ENCODE data around the gene MMP15. TPM values are rescaled to one million over a fixed set of nuclear protein-coding genes. Genes with fewer than 3 reads are reported as not detected.

The MMP15 gene
- total and polyA plus RNA-seq, 2 of the 13 experiments (the other 11 are each of a cell fraction or from before 2014, with no cell fraction given) = 35.2 to 44.9 TPM

DNA sequence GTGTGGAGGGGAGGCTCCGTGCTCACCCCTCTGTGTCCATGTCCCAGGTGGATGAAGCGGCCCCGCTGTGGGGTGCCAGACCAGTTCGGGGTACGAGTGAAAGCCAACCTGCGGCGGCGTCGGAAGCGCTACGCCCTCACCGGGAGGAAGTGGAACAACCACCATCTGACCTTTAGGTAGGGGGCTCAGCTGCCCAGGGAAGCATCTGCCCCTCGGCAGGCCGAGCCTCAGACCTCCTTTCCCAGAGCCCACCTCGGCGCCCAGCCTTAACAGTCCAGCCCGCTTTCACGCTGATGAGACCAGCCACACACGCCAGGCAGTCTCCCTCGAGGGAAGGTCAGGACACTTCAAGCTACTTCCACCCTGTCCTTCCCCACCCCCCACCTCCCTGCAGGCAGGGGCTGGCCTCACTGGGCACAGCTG is 12.7 kb downstream of the MMP15 start:
- BruUV-seq (replicated peaks) = no TSS peak
- Histone ChIP-seq H3K9ac (ENCODE audit: insufficient read depth, low read depth, low read length) (no peak overlapping the region), H3K27ac (ENCODE audit: extremely low read length, insufficient read depth, low read length) (no peak overlapping the region), H3K4me3 (replicated peaks in 1 of 3; ENCODE audit: insufficient read depth in 1 of 3, low read depth in 2 of 3, low read length in 3 of 3) (no peak overlapping the region), H3K27me3 (ENCODE audit: control insufficient read depth in 1 of 2, insufficient read depth in 2 of 2, low read length in 2 of 2) (no peaks in the 10 kb centered on the region), H2AFZ (ENCODE audit: low read length) (no peak overlapping the region), H3K79me2 (ENCODE audit: insufficient read depth, low read length) (no peaks in the 10 kb centered on the region), H4K20me1 (ENCODE audit: insufficient read depth, low read length) (peaks cover 1% of the 10 kb centered on the region; the same call in 1 of the 2 replicates), H3K9me3 (ENCODE audit: low read length) (no peaks in the 10 kb centered on the region), H3K4me2 (ENCODE audit: low read depth, low read length) (no peak overlapping the region), H3K4me1 (ENCODE audit: insufficient read depth, low read length) (peaks cover 2% of the 10 kb centered on the region), H3K36me3 (replicated peaks in 1 of 2; ENCODE audit: control insufficient read depth in 1 of 2, insufficient read depth in 2 of 2, low read length in 2 of 2) (peaks cover 41 to 59% of the 10 kb centered on the region in 2 experiments)
- ATAC-seq (no peak), FAIRE-seq (no peak), DNase-seq (ENCODE audit: low spot score) (no peak)
- 0 out of 2 replicates have a peak, but pooled peaks have one; percentile 38 for TF ChIP-seq MTA1 (CRISPR knock-in tag; IDR thresholded peaks at IDR 0.05; ENCODE audit: borderline replicate concordance)
- peak; percentile 66 for TF ChIP-seq AGO2 (optimal IDR thresholded peaks at IDR 0.05; ENCODE audit: low read depth, low read length)
- TF ChIP-seq, protein P1, sequence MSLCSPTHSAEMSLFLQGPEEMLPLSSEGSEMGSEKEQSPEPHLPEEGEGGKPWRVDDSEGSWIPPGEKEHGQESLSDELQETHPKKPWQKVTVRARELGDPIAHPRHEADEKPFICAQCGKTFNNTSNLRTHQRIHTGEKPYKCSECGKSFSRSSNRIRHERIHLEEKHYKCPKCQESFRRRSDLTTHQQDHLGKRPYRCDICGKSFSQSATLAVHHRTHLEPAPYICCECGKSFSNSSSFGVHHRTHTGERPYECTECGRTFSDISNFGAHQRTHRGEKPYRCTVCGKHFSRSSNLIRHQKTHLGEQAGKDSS (CRISPR knock-in tag; IDR thresholded peaks at IDR 0.05; ENCODE audit: borderline replicate concordance, low read depth) = no peak
- CTCF ChIA-PET (ENCODE audit: low intra/inter-chr PET ratio, low total read pairs) = no interaction called here
- 96% methylated on average over 20 of the region's 20 CpGs for WGBS (ENCODE audit: low lambda C conversion rate)
- POLR2A ChIA-PET = interaction anchor here (1.0 kb wide), 1 partner anchor 91 kb away, joined by 3 read pairs; the partner anchor contains the start of gene CFAP20
- intact Hi-C loops (cut with micrococcal nuclease; ENCODE audit: unreplicated experiment) (no loop called here), in situ Hi-C loops (cut with HindIII; ENCODE audit: extremely low pct_ligation_motif_present, low pct_unique_long_range_greater_than_20kb) (no loop called here)

DNA sequence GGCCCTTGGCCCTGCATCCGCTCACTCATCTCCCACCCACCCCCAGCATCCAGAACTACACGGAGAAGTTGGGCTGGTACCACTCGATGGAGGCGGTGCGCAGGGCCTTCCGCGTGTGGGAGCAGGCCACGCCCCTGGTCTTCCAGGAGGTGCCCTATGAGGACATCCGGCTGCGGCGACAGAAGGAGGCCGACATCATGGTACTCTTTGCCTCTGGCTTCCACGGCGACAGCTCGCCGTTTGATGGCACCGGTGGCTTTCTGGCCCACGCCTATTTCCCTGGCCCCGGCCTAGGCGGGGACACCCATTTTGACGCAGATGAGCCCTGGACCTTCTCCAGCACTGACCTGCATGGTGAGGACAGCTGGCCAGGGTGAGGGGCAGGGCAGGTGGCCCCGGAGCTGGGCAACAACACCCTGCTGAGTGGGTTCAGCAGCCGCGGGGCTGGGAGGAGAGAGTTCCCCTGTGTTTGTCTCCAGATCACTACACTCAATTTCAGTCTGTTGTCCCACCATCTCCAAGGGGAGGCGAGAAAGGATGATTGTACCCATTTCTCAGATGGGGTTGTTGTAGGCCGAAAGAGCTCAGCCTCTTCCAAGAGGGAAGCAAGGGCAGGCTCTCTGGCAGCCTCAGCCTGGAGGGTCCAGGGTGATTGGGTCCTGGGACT is 14.4 kb downstream of the MMP15 start:
- CTCF ChIA-PET (ENCODE audit: low intra/inter-chr PET ratio, low total read pairs) = no interaction called here

More for the DNA sequence above, 14.4 kb downstream of the MMP15 start:
- BruUV-seq (replicated peaks) = no TSS peak
- FAIRE-seq = no peak
- Histone ChIP-seq H3K27ac (ENCODE audit: extremely low read length, insufficient read depth, low read length) (no peak overlapping the region), H4K20me1 (ENCODE audit: insufficient read depth, low read length) (no peaks in the 10 kb centered on the region; the same call in 1 of the 2 replicates), H2AFZ (ENCODE audit: low read length) (no peak overlapping the region), H3K79me2 (ENCODE audit: insufficient read depth, low read length) (no peaks in the 10 kb centered on the region), H3K4me3 (replicated peaks in 1 of 3; ENCODE audit: insufficient read depth in 1 of 3, low read depth in 2 of 3, low read length in 3 of 3) (no peak overlapping the region), H3K9ac (ENCODE audit: insufficient read depth, low read depth, low read length) (no peak overlapping the region), H3K36me3 (replicated peaks in 1 of 2; ENCODE audit: control insufficient read depth in 1 of 2, insufficient read depth in 2 of 2, low read length in 2 of 2) (peaks cover 49 to 70% of the 10 kb centered on the region in 2 experiments), H3K9me3 (ENCODE audit: low read length) (no peaks in the 10 kb centered on the region), H3K27me3 (ENCODE audit: control insufficient read depth in 1 of 2, insufficient read depth in 2 of 2, low read length in 2 of 2) (no peaks in the 10 kb centered on the region), H3K4me2 (ENCODE audit: low read depth, low read length) (no peak overlapping the region), H3K4me1 (ENCODE audit: insufficient read depth, low read length) (no peaks in the 10 kb centered on the region)
- ATAC-seq = no peak
- in situ Hi-C loops (cut with HindIII; ENCODE audit: extremely low pct_ligation_motif_present, low pct_unique_long_range_greater_than_20kb) (no loop called here), intact Hi-C loops (cut with micrococcal nuclease; ENCODE audit: unreplicated experiment) (no loop called here)
- no peak for DNase-seq (ENCODE audit: low spot score)
- WGBS (ENCODE audit: low lambda C conversion rate) = 97% methylated on average over 25 of the region's 26 CpGs
- POLR2A ChIA-PET = no interaction called here
- peak; percentile 70 for TF ChIP-seq ZNF629 (CRISPR knock-in tag; conservative IDR thresholded peaks at IDR 0.05)
- no peak for TF ChIP-seq ZNF652 (CRISPR knock-in tag; IDR thresholded peaks at IDR 0.05; ENCODE audit: borderline replicate concordance, low read depth)
- TF ChIP-seq, protein P2, sequence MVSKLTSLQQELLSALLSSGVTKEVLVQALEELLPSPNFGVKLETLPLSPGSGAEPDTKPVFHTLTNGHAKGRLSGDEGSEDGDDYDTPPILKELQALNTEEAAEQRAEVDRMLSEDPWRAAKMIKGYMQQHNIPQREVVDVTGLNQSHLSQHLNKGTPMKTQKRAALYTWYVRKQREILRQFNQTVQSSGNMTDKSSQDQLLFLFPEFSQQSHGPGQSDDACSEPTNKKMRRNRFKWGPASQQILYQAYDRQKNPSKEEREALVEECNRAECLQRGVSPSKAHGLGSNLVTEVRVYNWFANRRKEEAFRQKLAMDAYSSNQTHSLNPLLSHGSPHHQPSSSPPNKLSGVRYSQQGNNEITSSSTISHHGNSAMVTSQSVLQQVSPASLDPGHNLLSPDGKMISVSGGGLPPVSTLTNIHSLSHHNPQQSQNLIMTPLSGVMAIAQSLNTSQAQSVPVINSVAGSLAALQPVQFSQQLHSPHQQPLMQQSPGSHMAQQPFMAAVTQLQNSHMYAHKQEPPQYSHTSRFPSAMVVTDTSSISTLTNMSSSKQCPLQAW (CRISPR knock-in tag; IDR thresholded peaks at IDR 0.05) = no peak
- TF ChIP-seq ZNF577 (CRISPR knock-in tag; IDR thresholded peaks at IDR 0.05; ENCODE audit: borderline replicate concordance, low read depth) = no peak

Data from HepG2 (cell line).